ENCODE results near the gene MYB.

The MYB gene

GRCh38 chr6:135189344-135189743, 8.2 kb downstream of the MYB start:
- no peak for DNase-seq

DNA sequence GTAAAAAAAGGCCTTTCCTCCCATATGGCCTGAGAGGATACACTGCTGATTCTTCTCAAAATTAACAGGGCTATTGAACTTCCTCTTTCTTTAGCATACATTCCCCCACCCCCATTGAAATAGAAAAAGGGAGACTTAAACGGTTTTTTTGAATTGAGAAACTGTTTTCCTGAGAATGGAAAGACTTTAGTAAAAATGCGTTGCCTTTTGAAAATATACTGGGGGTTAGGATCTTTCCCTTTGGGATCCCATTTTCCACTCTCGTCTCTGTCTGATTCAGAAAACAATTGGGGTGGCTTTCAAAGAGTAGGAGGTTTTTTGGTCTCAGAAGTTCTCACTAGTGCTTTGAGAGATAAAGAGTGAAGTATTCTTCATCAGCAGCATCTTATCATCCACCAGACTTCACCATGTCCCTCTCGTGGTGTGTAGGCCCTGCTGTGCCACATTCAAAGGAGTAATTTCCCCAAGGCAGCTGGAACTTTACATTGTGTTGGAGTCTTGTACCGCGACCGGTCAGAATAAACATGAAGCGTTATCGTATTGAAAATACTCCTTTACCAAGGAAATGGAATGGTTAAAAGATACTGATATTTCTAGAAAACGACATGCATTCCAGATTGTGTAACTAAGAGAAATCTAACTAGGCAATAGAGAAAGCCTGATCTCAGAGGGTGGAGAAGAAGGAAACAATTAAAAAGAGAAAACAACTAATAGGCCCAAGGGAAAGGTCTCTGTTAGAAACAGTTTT, 10.6 kb downstream of the MYB start:
- no peak for DNase-seq

- no peak for DNase-seq
Measured at GRCh38 chr6:135192256-135193174, 11.4 kb downstream of the MYB start.

GRCh38 chr6:135193221-135193620, 12.1 kb downstream of the MYB start:
- DNase-seq, result no peak

DNA sequence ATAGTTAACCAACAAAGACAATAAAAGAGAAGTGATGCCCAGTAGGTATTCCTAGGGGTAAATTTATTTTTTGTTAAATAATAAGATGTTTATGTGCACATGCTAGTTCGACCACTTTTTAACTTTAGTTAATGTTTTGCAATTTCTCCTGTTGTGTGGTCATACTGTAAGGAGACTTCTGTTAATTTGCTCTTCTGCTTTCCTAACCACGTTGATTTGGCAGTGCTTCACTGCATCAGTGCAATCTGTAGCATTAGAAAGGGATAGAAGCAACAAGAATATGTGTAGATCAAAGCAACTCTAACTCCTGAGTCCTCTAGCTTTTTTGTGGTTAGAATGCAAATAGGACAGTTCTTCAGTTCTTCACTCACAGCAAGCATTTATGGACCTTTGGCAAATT, 13.9 kb downstream of the MYB start:
- no peak for DNase-seq

- DNase-seq, result no peak
Measured at GRCh38 chr6:135195522-135195921, 14.4 kb downstream of the MYB start.

- no peak for DNase-seq
Measured at GRCh38 chr6:135196739-135197510, 15.8 kb downstream of the MYB start.

GRCh38 chr6:135202836-135203235, 21.7 kb downstream of the MYB start:
- DNase-seq, result no peak

- no peak for DNase-seq
Measured at GRCh38 chr6:135204951-135205350, 23.8 kb downstream of the MYB start.

DNA sequence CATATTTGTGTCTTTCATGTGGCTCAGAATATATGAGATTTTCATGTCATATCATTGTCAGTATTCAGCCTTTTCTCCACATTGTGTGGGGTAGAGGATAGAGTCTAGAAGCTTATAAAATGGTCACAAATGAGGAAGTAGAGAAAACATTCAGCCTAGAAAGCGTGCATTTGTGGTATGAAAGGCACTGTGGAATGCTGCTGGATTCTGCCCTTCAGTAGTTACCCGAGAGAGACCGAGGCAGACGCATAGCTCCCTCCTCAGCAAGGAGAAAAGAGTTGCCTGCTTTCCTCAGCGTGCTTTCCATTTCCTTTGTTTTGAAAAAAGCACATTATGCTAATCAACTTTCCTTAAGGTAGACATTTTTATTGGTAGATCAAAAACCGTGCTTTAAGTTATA, 28.7 kb downstream of the MYB start:
- DNase-seq, result peak in 1 of 2 donors; percentile 30

DNA sequence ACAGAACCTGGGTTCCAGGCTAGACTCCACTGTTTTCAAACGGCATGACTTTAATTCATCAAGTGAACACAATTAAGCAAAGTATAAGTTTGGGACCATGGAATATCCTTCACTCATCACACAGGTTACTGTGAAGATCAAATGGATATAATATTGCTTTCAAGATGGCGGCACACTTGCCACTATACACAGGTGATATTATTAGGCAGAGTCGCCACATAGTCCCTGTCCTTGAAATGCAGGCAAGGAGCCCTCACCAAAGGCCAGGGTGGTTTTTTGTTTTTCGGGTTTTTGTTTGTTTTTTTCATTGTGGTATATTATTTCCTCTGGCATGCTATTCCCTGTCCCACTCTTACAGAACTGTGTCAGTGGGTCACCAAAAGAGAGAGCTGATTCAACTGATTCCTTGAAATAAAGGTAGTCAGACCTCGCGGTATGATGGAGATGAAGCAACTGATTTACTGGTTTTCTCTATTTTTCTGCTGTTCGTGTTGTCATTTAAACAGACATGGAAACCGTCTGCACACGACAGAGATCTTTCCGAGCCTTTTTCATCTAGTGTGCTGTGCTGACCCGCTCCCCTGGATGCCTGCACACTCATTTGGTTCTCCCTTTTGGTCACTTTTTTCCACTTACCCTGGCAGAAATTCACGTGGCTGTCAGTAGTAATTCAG, 29.7 kb downstream of the MYB start:
- no peak for DNase-seq

DNA sequence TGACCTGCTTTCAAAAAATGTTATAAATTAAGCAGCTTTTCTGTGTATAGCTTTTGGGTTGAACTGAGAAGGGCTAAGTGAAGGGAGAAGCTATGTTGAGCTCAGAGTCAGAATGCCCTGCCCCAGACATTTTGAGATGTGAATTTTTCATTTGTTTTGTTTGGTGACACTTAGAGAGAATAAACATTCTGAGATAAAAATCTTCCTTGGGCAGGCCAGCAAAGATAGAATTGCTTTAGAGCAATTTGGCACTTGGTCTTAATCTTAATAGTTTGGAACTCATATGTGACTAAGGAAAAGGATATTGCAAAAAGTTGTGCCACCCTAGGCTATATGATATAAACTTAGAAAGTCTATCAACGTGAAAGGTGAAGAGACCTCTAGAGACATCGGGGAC, 30.2 kb downstream of the MYB start:
- DNase-seq, result no peak

DNA sequence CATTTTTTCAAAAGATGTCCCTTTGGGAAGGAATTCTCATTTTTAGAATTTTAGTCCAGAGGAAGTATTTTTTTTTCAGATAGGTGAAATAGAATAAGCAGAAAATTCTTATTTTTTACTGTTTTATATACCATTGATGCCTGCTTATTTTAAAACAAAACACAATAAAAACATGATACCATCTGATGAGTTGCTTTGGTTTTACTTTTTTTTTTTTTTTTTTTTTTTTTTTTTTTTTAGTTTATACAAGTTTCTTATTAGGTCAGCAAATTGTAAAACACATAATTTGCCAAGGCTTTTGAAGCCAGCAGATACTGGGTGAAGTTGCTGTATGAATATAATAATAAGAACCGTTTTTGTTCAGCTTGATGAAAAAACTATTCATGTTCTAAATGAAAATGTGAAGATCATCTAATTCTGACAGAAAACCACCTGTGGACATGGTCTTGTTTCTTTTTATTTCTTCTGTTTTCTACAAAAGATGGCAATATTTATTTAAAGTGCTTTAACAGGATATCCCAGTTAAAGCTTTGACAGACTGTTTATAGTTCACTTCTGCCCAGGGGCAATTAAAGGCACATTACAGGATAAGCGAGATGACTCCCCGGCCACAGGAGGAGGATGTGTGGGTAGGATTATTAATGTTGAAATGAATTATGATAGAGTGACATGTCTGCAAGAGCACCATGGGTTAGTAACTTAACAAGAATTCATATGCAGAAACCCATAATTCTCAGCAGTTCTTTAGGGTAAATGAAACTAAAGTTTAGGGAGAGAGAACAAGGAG, 31.1 kb downstream of the MYB start:
- DNase-seq, result no peak

GRCh38 chr6:135212935-135213334, 31.8 kb downstream of the MYB start:
- no peak for DNase-seq

- no peak for DNase-seq
Measured at GRCh38 chr6:135213616-135214015, 32.5 kb downstream of the MYB start.

DNA sequence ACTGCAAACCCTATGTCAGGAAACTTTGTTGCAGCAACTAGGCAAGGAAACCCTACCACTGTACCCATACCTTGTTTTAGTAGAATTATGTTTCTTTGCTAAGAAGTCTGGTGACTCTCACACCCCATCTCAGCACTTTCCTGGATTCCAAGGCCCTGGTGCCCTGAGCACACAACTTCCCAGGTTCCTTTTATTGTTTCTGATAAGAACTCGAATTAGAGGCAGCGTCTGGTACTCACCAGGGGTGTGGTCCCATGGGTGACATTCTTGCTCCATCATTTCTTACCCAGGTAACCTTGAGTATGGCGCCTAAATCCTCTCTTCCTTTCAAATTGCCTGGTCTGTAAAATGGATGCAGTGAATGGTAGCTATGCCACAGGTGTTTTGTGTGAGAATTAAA, 34.1 kb downstream of the MYB start:
- no peak for DNase-seq

- no peak for DNase-seq
Measured at GRCh38 chr6:135215563-135215962, 34.5 kb downstream of the MYB start.

DNA sequence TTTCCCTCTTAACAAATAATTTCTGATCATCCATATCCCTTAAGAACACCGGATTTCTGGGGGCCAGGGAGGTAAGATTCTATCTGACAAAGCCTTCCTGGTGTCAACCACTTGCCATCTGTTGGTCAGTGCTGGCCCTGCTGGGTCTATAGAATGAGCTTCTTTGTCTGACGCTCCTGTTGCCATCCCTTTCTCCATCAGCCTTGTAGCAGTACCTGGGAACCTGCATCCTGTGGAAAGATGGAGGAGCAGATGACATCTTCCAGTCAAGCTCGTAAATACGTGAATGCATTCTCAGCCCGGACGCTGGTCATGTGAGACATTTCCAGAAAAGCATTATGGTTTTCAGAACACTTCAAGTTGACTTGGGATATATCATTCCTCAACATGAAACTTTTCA, 36.6 kb downstream of the MYB start:
- DNase-seq, result no peak

- DNase-seq, result no peak
Measured at GRCh38 chr6:135219346-135219745, 38.2 kb downstream of the MYB start.

- no peak for DNase-seq
Measured at GRCh38 chr6:135221042-135221441, 39.9 kb downstream of the MYB start.

DNA sequence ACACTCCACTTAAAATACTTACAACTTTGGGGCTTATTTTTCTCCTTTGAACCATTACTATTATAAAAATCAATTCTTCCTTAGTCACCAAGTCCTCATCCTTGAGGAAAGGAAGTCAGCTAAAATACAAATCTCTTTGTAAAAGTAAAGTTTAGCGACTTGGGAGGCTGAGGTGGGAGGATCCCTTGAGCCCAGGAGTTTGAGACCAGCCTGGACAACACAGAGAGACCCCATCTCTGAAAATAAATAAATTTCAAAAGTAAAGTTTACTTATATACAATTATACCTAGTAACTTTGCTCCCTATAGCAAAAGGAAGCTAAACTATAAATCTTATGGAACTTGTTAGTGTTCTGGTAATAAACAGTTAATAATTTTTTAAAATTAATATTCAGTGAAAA, 40.4 kb downstream of the MYB start:
- DNase-seq, result no peak

DNA sequence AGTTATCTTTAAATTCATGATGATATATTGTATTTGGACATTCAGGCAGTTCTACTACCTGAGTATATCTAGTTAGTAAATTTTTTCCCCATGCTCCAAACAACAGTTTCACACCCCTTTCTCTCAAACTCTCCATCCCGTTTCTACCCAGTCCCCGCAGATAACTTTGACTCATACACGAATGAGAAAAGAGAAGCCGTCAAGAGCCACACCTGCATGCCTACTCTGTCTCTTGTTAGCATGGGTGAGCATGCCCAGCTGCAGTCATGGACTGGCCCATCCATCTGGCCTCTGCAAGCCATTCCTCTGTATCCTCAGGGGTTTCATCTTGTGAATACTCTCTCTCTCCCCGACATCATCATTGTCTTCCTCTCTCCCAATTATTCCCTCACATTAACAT, 41.5 kb downstream of the MYB start:
- no peak for DNase-seq
